ENCODE measurements around the gene VAV2.

Gene VAV2

DNA sequence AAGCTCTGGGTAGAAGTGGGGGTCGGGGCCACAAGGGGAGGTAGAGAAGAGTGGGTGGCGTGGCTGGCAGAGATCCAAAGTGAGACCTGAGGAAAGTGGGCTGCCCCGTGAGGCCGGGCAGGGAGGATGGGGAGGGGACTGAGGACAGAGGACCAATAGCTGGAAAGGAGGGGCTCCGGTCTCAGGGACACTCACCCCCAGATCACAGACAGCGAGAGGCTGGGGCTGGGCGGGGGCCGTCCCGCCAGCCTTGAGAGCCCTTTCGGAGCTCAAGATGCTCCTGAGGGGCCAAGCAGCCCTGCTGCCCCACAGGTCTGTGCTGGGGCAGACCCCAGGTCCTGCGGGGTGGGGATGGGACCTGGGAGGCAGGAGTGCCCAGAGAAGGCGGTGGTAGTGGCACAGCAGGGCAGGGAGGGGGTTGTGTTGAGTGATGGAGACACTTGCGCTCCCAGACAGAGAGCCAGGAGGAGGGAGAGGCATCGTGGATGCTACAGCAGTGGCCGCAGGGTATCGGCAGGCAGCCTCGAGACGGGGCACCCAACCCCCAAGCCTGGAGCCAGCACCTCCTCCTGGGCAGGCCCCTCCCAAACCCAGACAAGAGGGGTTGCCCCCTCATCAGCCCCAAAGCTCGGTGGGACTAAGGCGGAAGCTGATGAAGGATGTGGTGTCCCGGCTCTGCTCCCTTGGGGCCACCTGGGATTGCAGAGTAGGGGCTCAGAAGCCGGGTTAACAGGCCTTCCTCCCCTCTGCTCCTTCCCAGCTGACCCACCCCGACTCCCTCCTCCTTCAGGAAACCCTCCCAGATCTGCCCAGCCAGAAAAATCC is 257.3 kb downstream of the VAV2 start:
- Histone ChIP-seq H3K4me1 (ENCODE audit: control insufficient read depth, low read depth, low read length) (peaks cover 12% of the 10 kb centered on the region), H3K36me3 (ENCODE audit: control insufficient read depth, low read depth, low read length) (no peaks in the 10 kb centered on the region), H3K27ac (ENCODE audit: low read length) (no peak overlapping the region), H3K4me3 (ENCODE audit: low read length) (no peak overlapping the region), H3K9ac (ENCODE audit: low read length) (no peak overlapping the region), H3K27me3 (ENCODE audit: control insufficient read depth, insufficient read depth, low read length) (no peaks in the 10 kb centered on the region), H3K9me3 (ENCODE audit: control insufficient read depth, low read depth, low read length) (no peaks in the 10 kb centered on the region)

GRCh38 chr9:133733796-133734533 is 258.2 kb downstream of the VAV2 start:
- Histone ChIP-seq H3K36me3 (ENCODE audit: control insufficient read depth, low read depth, low read length) (no peaks in the 10 kb centered on the region), H3K27ac (ENCODE audit: low read length) (no peak overlapping the region), H3K27me3 (ENCODE audit: control insufficient read depth, insufficient read depth, low read length) (no peaks in the 10 kb centered on the region), H3K4me1 (ENCODE audit: control insufficient read depth, low read depth, low read length) (peaks cover 12% of the 10 kb centered on the region), H3K4me3 (ENCODE audit: low read length) (no peak overlapping the region), H3K9ac (ENCODE audit: low read length) (no peak overlapping the region), H3K9me3 (ENCODE audit: control insufficient read depth, low read depth, low read length) (no peaks in the 10 kb centered on the region)

DNA sequence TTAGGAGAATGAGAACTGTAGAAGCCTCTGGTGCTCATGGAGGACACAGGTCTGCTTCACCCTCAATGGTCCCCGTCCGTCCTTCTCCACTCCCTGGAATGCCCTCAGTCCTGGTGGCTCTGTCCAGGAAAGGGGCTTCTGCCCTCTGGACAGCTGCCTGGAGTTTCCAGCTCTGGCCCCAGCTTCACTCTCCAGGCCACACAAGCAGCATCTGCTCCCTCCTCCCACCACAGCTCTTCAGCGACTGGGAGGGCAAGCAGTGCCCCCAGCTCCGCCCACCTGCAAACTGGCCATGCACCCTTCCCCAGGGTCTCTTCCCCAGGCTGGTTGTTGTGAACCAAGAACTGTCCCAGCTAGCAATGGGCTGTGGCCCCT is 258.7 kb downstream of the VAV2 start:
- no peaks in the 10 kb centered on the region for H3K9me3 ChIP-seq (ENCODE audit: control insufficient read depth, low read depth, low read length)
- no peak overlapping the region for H3K4me3 ChIP-seq (ENCODE audit: low read length)
- H3K27me3 ChIP-seq (ENCODE audit: control insufficient read depth, insufficient read depth, low read length) = no peaks in the 10 kb centered on the region
- H3K36me3 ChIP-seq (ENCODE audit: control insufficient read depth, low read depth, low read length) = no peaks in the 10 kb centered on the region
- H3K9ac ChIP-seq (ENCODE audit: low read length) = no peak overlapping the region
- no peak overlapping the region for H3K27ac ChIP-seq (ENCODE audit: low read length)
- H3K4me1 ChIP-seq (ENCODE audit: control insufficient read depth, low read depth, low read length) = peaks cover 10% of the 10 kb centered on the region

DNA sequence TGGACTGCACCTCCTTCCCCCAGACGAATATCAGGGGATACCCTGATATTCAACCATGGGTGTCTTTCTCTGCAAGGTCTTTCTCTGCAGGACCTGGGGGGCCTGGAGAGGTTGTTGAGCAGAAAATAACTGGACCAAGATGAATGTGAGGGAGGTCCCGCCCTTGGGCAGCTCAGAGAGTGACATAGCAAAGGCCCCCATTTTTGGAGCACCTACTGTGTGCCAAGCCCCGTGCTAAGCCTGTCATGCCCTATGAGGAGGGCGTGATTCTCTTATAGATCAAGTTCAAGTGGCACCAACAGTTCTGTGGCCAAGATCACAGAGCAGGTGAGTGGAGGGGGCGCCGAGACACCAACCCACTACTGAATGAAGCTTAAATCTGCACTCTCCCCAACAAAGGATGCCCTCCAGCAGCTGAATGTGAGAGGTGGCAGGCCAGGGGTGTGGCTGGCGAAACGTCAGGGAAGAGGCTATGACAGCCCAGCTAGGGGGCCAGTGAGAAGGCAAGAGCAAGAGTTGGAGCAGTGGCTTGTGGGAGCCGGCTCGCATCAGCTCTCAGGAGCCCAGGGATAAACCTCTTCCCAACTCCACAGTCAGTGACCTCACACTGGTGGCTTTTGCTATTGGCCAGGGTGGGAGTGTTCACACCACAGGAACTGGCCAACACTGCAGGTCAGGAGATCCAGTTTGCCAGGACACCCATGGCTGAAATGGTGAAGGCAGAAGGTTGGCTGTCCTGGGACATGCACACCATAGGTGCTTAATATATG is 259.3 kb downstream of the VAV2 start:
- H3K9ac ChIP-seq (ENCODE audit: low read length) = no peak overlapping the region
- no peaks in the 10 kb centered on the region for H3K36me3 ChIP-seq (ENCODE audit: control insufficient read depth, low read depth, low read length)
- no peaks in the 10 kb centered on the region for H3K9me3 ChIP-seq (ENCODE audit: control insufficient read depth, low read depth, low read length)
- no peaks in the 10 kb centered on the region for H3K27me3 ChIP-seq (ENCODE audit: control insufficient read depth, insufficient read depth, low read length)
- H3K4me3 ChIP-seq (ENCODE audit: low read length) = no peak overlapping the region
- peaks cover 7% of the 10 kb centered on the region for H3K4me1 ChIP-seq (ENCODE audit: control insufficient read depth, low read depth, low read length)
- H3K27ac ChIP-seq (ENCODE audit: low read length) = no peak overlapping the region

- H3K4me1 ChIP-seq (ENCODE audit: control insufficient read depth, low read depth, low read length) = peaks cover 3% of the 10 kb centered on the region
- H3K9me3 ChIP-seq (ENCODE audit: control insufficient read depth, low read depth, low read length) = no peaks in the 10 kb centered on the region
- no peak overlapping the region for H3K27ac ChIP-seq (ENCODE audit: low read length)
- no peaks in the 10 kb centered on the region for H3K27me3 ChIP-seq (ENCODE audit: control insufficient read depth, insufficient read depth, low read length)
- H3K4me3 ChIP-seq (ENCODE audit: low read length) = no peak overlapping the region
- no peak overlapping the region for H3K9ac ChIP-seq (ENCODE audit: low read length)
- no peaks in the 10 kb centered on the region for H3K36me3 ChIP-seq (ENCODE audit: control insufficient read depth, low read depth, low read length)
These were observed 260.1 kb downstream of the VAV2 start for GRCh38 chr9:133731876-133732638.

DNA sequence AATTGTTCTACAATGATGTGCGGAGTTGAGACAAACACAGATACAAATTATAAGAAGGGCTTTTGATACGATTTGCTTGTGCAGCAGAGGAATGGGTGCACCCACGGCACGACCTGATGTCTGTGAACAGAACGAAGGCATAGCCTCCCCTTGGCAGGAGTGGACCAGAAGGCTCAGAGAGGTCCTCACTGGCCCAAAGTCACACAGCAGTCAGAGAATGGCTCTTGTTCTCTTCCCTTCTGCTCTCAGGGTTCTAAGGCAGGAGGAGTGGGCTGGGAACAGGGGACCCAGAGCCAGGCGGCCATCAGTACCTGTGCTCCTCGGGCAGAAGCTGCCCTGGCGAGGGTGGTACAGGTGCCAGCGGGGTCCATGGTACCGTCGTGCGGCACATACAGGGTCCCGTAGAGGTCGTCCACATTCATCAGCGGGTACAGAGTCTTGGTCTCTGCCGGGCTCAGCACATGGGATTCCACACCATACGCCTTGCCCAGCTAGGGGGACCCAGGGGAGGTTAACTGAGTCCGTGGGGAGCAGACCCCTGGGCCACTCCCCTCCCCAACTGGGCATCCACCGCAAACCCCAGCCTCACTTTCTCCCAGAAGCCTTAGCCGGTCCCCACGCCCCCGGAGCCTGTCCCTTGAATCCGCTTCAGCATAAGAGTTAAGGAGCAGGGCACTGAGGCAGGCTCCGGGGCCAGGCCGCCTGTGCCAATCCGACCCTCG is 261.0 kb downstream of the VAV2 start:
- Histone ChIP-seq H3K27ac (ENCODE audit: low read length) (no peak overlapping the region), H3K9me3 (ENCODE audit: control insufficient read depth, low read depth, low read length) (no peaks in the 10 kb centered on the region), H3K36me3 (ENCODE audit: control insufficient read depth, low read depth, low read length) (no peaks in the 10 kb centered on the region), H3K4me3 (ENCODE audit: low read length) (no peak overlapping the region), H3K4me1 (ENCODE audit: control insufficient read depth, low read depth, low read length) (peaks cover 3% of the 10 kb centered on the region), H3K9ac (ENCODE audit: low read length) (no peak overlapping the region), H3K27me3 (ENCODE audit: control insufficient read depth, insufficient read depth, low read length) (no peaks in the 10 kb centered on the region)

GRCh38 chr9:133729617-133730281 is 262.4 kb downstream of the VAV2 start:
- Histone ChIP-seq H3K9ac (ENCODE audit: low read length) (no peak overlapping the region), H3K27ac (ENCODE audit: low read length) (no peak overlapping the region), H3K9me3 (ENCODE audit: control insufficient read depth, low read depth, low read length) (no peaks in the 10 kb centered on the region), H3K36me3 (ENCODE audit: control insufficient read depth, low read depth, low read length) (no peaks in the 10 kb centered on the region), H3K27me3 (ENCODE audit: control insufficient read depth, insufficient read depth, low read length) (no peaks in the 10 kb centered on the region), H3K4me3 (ENCODE audit: low read length) (no peak overlapping the region), H3K4me1 (ENCODE audit: control insufficient read depth, low read depth, low read length) (peaks cover 1% of the 10 kb centered on the region)

DNA sequence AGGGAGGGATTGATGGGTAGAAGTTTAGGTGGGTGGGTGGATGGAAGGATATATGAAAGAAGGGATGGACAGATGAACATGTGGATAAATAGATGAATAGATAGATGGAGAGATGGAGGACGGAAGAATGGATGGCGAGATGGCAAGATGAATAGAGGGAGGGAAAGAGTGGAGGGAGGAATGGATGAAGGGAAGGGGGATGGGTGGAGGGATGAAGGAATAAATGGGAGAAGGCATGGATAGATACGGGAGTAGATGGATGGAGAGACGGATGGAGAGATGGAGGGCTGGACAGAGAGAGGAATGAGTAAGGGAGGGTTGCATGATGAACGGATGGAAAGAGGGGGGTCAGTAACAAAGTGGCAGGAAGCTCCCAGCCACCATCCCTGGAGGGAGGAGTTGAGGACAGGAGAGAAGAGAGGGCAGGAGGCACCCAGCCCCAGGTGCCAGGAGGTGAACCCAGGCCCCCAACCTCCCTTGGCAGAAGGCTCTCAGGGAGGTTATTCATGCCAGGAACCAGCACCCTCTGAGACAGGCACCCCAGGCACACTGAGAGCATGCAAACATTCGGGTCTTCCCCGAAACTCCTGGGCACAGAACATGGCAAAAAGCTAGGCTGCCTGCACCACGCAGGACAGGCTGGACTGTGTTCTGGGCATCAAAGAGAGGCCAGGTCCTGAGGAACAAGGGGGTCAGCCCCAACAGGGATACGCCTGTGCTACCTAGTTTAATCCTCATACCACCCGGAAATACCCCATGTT is 263.1 kb downstream of the VAV2 start:
- no peak overlapping the region for H3K27ac ChIP-seq (ENCODE audit: low read length)
- H3K27me3 ChIP-seq (ENCODE audit: control insufficient read depth, insufficient read depth, low read length) = no peaks in the 10 kb centered on the region
- no peaks in the 10 kb centered on the region for H3K9me3 ChIP-seq (ENCODE audit: control insufficient read depth, low read depth, low read length)

GRCh38 chr9:133727876-133728441 is 264.2 kb downstream of the VAV2 start:
- no peaks in the 10 kb centered on the region for H3K4me1 ChIP-seq (ENCODE audit: control insufficient read depth, low read depth, low read length)
- no peak overlapping the region for H3K9ac ChIP-seq (ENCODE audit: low read length)
- H3K27ac ChIP-seq (ENCODE audit: low read length) = no peak overlapping the region
- H3K4me3 ChIP-seq (ENCODE audit: low read length) = no peak overlapping the region
- H3K27me3 ChIP-seq (ENCODE audit: control insufficient read depth, insufficient read depth, low read length) = no peaks in the 10 kb centered on the region
- no peaks in the 10 kb centered on the region for H3K36me3 ChIP-seq (ENCODE audit: control insufficient read depth, low read depth, low read length)
- H3K9me3 ChIP-seq (ENCODE audit: control insufficient read depth, low read depth, low read length) = no peaks in the 10 kb centered on the region

More for the DNA sequence above, 263.1 kb downstream of the VAV2 start:
- H3K4me3 ChIP-seq (ENCODE audit: low read length) = no peak overlapping the region
- H3K4me1 ChIP-seq (ENCODE audit: control insufficient read depth, low read depth, low read length) = no peaks in the 10 kb centered on the region
- H3K36me3 ChIP-seq (ENCODE audit: control insufficient read depth, low read depth, low read length) = no peaks in the 10 kb centered on the region
- no peak overlapping the region for H3K9ac ChIP-seq (ENCODE audit: low read length)
